GOT3 (cell line): ENCODE results near the gene C19orf47.
"Not testable (repeated sequence)": the region's sequence is repeated elsewhere in the genome, so short reads cannot be mapped to it uniquely, and the experiment has no call there.

Experiments used
- DNase-seq: peaks from one replicate; lab custom pipeline; 2025; ENCODE audit warnings: mixed read lengths; lab: John Stamatoyannopoulos, UW

The C19orf47 gene

DNA sequence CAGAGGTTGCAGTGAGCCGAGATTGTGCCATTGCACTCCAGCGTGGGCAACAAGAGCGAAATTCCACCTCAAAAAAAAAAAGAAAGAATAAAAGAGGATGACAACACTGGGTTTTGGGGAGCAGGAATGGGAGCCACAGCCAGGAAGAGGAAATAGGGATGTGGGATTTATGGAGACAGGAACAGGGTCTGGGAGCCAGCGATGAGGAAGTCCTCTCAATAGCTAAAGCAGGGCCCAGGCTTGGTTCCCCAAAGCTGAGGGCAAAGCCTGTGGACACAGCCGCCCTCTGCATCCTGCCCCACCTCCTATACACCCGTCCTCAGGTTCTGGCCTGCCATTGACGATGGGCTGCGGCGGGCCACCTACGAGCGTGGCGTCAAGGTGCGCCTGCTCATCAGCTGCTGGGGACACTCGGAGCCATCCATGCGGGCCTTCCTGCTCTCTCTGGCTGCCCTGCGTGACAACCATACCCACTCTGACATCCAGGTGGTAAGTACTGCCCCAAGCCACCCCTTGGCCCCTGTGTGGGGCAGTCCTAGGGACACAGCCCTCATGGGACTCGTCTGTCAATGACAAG is 28.2 kb upstream of the C19orf47 start:
- no peak for DNase-seq

DNA sequence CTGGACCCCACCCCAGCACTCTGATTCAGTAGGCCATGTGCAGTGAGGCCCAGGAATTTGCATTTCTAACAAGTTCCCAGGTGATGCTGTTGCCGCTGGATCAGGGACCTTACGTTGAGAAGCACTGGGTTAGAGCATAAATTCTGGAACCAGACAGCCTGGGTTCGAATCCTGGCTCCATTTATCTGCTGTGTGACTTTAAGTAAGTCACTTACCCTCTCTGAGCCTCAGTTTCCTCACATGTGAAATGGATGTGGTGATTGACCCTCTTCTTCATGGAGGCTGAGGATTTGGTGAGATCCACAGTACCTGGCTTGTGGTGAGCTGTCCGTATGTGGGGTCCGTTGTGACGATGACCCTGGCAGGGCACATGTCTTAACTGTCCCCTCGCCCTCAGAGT is 25.9 kb upstream of the C19orf47 start:
- DNase-seq, result no peak

DNA sequence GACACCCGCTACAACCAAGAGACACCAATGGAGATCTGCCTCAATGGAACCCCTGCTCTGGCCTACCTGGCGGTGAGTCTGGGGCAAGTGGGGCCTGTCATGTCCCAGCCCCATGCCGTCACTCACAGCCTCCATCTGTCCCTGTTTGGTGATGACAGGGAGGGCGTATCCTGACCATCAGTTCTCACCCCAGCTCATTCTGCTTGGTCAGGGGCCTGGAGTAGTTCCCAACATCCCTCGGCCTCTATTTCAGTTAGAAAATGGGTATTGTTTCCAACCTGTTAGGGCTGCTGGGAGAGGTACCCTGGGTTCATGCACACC is 23.6 kb upstream of the C19orf47 start:
- no peak for DNase-seq

DNA sequence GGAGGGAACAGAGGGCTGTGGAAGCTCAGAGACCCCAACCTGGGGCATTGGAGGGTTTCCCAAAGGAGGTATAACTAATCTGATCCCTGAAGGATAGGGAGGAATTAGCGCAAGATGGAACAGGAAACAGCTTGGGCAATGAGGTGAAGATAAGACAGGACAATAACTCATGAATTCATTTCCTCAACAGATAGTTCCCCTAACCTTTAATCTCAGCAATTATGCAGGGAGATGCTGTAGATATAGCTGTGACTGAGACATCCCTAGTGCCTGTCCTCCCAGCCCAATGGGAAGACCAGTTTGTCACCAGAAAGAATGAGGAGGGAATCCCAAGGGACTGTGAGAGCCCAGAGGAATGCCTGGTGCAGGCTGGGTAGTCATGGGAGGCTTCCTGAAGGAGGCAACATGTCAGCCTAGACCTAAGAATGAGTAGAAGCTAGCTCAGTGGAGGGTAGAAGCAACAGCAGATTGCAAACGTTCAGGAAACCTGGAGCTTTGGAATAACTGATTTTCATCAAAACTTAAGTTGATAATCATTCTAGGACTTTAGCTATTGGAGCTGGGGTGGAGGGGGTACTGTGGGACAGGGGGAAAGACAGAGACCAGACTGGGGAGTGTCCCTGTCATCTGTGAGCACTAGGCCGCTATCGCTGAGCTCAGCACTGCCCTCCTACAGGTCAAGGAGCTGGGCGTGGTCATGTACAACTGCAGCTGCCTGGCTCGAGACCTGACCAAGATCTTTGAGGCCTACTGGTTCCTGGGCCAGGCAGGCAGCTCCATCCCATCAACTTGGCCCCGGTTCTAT is 23.0 kb upstream of the C19orf47 start:
- DNase-seq, result no peak

DNA sequence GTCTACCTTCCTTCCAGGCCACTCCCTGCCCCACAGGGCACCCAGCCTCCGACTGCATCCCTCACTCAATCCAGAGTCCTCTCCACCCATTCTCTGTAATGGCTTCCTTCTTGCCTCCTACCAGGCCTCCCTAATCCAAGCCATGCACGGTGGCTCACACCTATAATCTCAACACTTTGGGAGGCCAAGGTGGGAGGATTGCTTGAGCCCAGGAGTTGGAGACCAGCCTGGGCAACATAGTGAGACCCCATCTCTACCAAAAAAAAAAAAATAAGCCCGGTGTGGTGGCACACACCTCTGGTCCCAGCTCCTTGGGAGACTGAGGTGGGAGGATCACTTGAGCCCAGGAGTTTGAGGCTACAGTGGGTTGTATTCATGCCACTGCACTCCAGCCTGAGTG is 22.1 kb upstream of the C19orf47 start:
- DNase-seq, result not testable (repeated sequence)

DNA sequence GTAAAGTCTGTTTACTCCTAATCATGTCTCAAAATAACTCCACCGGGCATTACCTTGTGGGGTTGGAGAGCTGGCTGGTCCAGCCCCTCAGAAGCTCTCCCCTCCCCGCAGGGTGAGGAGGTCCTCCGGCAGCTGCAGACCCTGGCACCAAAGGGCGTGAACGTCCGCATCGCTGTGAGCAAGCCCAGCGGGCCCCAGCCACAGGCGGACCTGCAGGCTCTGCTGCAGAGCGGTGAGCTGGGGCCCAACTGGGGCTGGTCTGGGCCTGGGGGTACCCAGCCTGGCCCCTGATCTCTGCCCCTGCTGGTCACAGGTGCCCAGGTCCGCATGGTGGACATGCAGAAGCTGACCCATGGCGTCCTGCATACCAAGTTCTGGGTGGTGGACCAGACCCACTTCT is 21.6 kb upstream of the C19orf47 start:
- DNase-seq, result no peak

DNA sequence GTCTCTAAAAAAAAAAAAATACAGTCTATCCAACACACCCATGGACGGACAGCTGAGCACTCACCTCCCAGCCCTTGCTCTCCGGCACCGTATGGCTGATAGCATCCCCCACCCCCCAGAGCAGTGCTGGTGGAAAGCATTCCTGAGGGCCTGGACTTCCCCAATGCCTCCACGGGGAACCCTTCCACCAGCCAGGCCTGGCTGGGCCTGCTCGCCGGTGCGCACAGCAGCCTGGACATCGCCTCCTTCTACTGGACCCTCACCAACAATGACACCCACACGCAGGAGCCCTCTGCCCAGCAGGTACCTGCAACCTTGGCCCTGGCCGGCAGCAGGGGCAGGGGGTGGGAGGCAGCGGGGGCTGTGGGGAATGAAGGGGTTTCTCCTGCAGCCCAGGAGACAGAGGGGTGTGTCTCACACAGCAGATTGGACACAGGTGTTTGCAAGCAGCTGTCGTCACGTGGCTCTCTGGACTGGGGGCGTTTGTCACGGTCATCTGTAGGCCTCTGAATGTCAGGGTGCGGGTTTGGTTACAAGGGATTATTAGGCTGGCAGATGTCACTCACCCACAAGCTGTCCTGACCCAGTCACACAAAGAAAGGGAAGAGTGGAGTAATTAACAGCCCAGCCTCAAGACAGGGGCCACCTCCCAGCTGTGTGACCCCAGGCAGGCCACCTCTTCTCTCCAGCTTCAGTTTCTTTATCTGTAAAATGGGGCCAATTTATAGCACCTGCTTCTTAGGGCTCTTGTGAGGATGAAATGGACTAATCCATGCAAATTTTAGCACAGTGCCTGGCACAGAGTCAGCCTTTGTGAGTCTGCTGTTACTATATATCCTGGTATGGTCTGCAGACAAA is 19.6 kb upstream of the C19orf47 start:
- DNase-seq, result no peak

DNA sequence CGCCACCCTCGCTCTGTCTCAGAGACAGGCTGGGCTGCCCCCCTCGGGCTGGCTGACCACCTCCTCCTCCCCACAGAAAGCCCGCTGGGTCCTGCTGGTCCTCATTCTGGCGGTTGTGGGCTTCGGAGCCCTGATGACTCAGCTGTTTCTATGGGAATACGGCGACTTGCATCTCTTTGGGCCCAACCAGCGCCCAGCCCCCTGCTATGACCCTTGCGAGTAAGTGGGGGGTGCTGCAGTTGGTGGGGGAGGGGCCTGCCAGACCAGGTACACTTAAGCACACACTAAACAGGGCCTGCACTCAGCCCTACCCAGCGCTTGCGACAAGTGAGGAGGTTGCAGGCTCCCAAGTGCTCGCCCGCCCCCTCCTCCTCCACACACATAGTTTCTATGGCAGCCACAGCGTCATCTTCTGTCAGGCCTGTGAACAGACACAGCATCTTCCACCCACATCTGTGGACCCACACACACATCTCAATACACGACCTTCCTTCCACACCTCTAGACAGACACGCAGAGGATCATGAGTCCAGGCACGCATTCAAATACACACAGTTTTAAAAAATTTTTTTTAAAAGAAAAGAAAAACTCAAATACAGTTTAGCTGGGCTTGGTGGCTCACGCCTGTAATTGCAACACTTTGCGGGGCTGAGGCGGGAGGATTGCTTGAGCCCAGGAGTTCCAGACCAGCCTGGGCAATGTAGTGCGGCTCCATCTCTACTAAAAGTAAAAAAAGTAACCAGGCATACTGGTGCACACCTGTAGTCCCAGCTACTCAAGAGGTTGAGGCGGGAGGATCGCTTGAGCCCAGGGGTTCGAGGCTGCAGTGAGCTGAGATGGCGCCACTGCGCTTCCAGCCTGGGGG is 18.7 kb upstream of the C19orf47 start:
- DNase-seq, result no peak

DNA sequence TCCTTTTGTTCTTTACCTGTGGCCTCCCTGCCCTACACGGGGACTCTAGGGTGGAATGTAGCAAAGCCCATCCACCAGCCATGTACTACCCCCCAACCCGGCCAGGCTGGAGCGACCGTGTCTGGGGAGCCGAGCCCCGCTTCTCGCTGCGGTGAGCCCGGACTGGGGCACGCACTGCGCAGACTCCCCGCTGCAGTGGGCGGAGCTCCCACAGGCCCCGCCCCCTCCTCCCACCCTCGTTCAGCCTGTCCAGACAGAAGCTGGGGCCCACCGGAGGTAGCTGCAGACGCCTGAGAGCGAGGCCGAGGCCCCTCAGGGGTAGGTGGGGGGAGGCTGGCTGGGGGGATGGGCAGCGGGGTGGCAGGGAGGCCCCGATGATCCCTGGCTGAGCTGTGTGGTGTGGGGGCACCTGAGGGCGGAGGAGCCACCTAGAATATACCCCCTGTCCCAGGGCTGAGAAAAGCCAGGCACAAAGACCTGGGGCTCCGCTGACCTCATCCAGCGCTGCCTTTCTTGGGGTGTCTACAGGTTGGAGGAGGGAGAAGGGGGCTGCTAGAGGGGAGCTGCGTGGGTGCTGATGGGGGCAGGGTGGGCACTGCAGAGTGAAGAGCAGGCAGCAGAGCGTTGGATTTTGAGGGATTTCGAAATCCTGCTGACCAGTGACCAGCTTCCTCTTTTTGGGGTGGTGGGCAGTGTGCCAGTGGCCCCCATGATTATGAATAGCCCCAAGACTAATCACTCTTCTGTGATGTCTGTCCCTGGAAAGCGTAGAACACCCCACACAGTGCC is 17.6 kb upstream of the C19orf47 start:
- no peak for DNase-seq

DNA sequence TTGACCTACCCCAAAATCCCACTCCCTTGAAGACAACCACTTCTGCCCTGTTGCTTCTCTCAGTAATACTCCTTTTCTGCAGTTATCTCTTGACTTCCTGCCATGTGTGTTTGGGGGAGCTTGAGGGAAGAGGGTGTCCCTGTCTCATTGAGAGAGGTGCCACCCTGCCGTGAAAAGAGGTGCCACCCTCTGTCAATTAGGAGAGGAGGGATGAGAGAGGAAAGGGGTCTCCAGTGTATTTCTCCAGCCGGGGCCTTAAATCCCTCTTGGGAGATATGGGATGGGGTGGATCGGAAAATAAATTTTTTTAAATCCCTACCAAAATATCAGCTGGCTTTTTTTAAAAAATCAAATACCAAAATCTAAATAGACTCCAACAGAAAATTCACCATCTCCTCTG is 16.8 kb upstream of the C19orf47 start:
- DNase-seq, result no peak

DNA sequence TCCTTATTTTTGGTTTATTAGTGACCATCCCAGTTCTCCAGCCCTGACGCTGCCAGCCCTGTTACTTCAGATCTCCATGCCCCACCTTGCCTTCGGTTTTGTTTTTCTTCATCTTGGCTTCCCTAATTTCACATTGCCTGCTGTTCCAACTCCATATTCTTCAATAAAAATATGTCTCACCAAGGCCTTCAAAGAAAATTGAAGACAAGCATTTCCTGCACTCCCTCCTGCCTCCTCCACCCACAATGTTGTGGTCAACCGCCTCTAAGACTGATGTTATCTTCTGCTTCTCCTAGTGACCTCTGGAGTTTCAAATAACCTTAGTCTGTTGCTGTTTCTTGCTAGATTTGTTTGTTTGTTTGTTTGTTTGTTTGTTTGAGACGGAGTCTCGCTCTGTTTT is 14.9 kb upstream of the C19orf47 start:
- DNase-seq, result no peak

DNA sequence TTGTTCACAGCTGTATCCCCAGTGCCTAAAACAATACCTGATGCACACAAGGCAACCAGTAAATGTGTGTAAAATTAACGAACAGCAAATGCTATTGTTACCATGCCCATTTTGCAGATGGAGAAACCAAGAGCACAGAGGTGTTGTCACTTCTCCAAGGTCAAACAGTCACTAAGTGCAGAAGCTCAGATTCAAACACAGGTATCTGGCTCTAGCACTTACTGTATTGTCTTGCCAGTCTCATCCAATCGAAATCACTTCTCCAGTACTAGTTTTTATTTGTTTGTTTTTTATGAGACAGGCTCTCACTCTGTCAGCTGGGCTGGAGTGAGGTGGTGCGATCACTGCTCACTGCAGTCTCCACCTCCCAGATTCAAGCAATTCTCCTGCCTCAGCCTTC is 14.0 kb upstream of the C19orf47 start:
- no peak for DNase-seq

DNA sequence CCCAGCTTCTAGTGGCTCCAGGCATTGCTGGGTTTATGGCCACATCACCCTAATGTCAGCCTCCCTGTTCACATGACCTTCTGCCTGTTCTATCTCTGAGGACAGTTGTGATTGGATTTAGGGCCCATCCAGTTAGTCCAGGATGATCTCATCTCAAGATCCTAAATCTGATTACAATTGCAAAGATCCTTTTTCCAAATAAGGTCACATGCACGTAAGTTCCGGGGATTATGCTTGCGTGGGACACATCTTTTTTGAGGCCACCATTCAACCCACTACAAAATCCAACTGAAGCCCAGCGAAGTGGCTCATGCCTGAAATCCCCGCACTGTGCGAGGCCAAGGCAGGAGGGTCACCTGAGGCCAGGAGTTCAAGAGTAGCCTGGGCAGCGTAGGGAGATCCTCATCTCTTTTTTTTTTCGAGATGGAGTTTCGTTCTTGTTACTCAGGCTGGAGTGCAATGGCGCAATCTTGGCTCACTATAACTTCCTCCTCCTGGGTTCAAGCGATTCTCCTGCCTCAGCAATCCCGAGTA is 12.6 kb upstream of the C19orf47 start:
- no peak for DNase-seq

DNA sequence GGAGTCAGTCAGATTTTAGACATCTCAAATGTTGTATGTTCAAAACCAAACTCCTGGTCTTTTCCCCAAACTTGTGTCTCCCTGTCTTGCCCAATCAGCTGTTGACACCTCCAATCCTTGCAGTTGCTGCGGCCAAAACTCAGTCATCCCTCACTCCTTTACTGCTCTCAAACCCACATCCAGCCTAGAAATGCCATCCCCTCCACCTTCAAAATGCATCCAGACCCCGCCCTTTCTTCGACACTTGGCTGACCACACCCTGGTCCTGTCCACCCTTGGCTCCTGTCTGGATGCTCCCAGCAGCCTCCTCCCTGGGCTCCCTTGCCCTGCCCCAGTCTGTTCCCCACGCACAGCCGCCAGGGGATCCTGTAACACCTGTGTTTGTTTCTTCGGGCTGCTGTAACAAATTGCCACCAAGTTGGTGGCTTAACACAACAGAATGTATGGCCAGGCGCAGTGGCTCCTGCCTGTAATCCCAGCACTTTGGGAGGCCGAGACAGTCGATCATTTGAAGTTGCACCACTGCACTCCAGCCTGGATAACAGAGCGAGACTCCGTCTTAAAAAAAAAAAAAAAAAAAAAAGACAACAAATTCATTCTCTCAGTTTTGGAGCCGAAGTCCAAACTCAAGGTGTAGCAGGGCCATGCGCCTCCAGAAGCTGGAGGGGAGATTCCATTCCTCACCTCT is 12.0 kb upstream of the C19orf47 start:
- DNase-seq, result no peak

DNA sequence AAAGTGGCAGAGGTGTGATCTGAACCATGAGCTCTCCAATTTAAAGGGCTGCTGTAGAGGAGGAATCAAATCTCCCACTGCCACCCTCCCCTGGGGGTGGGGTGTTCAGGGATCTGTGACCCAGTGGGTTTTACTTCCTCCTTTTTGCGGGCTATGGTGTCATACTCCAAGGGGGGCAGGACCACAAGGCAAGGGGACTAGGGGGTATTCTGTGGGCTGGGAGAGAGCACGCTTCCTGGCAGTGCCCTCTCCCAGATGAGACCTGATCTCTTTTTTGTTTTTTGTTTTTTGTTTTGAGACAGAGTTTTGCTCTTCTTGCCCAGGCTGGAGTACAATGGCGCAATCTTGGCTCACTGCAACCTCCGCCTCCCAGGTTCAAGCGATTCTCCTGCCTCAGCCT is 10.6 kb upstream of the C19orf47 start:
- no peak for DNase-seq

DNA sequence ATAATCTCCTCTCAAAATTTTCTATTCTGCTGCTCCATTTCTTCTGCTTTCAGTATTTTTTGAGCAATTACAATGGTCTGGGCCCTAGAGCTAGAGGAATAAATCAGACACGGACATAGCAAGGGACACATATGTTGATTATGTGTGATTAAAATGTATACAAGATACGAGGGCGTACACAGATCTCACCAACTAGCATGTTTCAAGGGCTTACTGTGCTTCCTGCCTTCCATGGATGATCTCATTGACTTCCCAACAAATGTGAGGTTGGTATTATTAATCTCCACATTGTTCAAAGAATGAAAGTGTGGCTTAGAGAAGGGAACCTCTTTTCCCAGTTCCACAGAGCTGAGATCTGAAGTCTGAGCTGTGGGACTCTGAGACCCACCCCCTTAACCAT is 9.4 kb upstream of the C19orf47 start:
- DNase-seq, result no peak

DNA sequence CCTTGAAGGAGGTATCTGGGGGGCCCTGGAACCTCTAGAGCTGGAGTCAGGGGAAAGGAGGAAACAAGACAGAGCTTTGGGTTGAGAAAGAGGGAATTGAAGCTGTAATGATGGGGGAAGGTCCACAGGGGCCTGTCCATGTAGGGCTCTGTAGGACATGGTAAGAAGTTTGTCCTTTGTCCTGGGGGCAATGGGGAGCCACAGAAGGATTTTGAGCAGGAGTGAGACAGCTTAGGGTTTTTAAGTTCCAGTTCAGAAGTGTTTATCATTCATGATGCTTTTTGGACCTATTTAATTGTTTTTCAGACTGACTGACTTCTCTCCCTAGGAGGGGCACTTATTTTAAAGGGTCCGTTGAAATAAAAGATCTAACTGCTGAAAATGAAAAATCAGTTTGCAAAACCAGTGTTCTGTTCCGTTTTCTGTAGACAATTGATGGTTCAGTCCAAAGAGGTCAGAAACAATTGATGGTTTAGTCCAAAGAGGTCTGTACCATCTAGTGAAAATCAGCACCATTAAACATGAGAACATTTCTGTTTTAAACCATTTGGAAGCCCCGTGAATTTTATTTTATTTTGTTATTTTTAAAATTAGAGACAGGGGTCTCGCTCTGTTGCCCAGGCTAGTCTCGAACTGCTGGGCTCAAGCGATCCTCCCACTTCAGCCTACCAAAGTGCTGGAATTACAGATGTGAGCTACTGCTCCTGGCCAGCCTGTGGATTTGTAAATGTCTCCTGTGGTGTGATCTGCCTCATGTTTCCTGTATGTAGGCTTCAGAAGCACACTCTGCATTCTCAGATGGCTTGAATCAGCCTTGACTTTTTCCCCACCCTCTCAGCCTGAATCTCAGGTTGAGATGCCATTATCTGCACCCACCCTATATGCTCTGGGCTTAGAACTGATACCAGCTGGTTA is 8.7 kb upstream of the C19orf47 start:
- no peak for DNase-seq

DNA sequence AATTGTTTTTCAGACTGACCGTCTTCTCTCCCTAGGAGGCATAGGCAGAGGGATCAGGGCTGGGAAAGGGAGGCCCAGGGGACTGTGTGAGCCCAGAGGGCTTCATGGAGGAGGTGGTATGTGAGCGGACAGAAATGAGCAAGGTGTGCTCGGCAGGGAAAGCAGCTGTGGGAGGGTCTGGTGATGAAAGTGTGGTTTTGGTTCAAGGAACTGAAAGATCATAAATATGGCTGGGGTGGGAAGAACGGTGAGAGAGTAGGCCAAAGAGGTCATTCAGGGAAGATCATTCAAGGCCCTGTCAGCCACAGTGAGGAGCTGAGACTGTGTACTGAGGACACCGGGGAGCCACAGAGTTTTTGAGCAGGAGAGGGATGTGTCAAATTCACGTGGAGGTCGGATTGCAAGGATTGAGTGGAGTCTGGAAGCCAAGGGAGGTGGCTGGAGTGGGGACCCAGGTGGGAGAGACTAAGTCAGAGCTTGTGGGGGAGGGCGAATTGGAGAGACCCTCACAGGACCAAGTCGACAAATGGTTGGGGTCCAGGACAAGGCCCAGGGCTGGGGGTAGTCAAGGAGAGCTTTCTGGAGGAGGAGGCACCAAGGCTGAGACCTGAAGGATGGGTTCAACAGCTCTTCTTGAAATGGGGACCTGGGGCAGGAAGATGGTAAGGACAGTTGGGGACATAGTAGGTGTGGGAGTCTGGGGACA is 7.9 kb upstream of the C19orf47 start:
- no peak for DNase-seq
